DND-41 (cell line): ENCODE measurements around the gene ZFYVE1.

ENCODE experiments used
- ATAC-seq: fragments of 200-7000 bp; cut with Tn5 transposase; 3 replicates; pipeline ENCODE4 v1.9.1; 2021; ENCODE audit warnings: low read depth; ENCODE audit not compliant: insufficient read depth
- DNase-seq: peaks from one replicate; pipeline ENCODE4 v3.0.0-alpha.2; 2020
- H2AFZ ChIP-seq: 2 replicates; pipeline ENCODE4 v1.6.0; 2012; ENCODE audit warnings: low read depth, low read length
- H3K27ac ChIP-seq: 2 replicates; pipeline ENCODE4 v1.5.1; 2012; ENCODE audit warnings: low read length, inconsistent platforms
- H3K27me3 ChIP-seq: fragments of 200-600 bp; sonication (generic); 2 replicates; pipeline ENCODE4 v1.6.0; 2012; ENCODE audit warnings: low read length, mild to moderate bottlenecking, inconsistent platforms; ENCODE audit not compliant: insufficient read depth, poor library complexity
- H3K36me3 ChIP-seq: 2 replicates; pipeline ENCODE4 v1.5.1; 2012; ENCODE audit warnings: low read length, inconsistent platforms; ENCODE audit not compliant: insufficient read depth
- H3K4me1 ChIP-seq: 2 replicates; pipeline ENCODE4 v1.5.1; 2012; ENCODE audit warnings: mild to moderate bottlenecking, low read length; ENCODE audit not compliant: insufficient read depth
- H3K4me2 ChIP-seq: 2 replicates; pipeline ENCODE4 v1.6.0; 2012; ENCODE audit warnings: mild to moderate bottlenecking, moderate library complexity, low read length, inconsistent platforms; ENCODE audit not compliant: insufficient read depth
- H3K4me3 ChIP-seq, 2 experiments: fragments of 200-600 bp in 1 of 2; shearing (Covaris generic) in 1 of 2; 2 replicates each; pipeline ENCODE4 v1.5.1; 2012 to 2016; ENCODE audit warnings: inconsistent platforms in 2 of 2, low read length in 2 of 2, mild to moderate bottlenecking in 2 of 2, low read depth in 1 of 2, moderate library complexity in 1 of 2
- H3K79me2 ChIP-seq: 2 replicates; pipeline ENCODE4 v1.6.0; 2012; ENCODE audit warnings: low read length, inconsistent platforms; ENCODE audit not compliant: insufficient read depth
- H3K9ac ChIP-seq: 2 replicates; pipeline ENCODE4 v1.6.0; 2012; ENCODE audit warnings: low read depth, mild to moderate bottlenecking, inconsistent platforms, low read length, moderate library complexity
- H3K9me3 ChIP-seq: 2 replicates; pipeline ENCODE4 v1.5.1; 2012; ENCODE audit warnings: low read length, moderate library complexity, mild to moderate bottlenecking, inconsistent platforms; ENCODE audit not compliant: insufficient read depth, severe bottlenecking
- H4K20me1 ChIP-seq: 2 replicates; pipeline ENCODE4 v1.6.0; 2012; ENCODE audit warnings: low read length; ENCODE audit not compliant: insufficient read depth
- EZH2 ChIP-seq: IDR thresholded peaks from 3 replicates; pipeline ENCODE4 v1.6.1; 2012; ENCODE audit warnings: borderline replicate concordance, low read depth, mild to moderate bottlenecking, moderate library complexity, low read length, inconsistent platforms; ENCODE audit not compliant: severe bottlenecking
- TF ChIP-seq, protein P1 (sequence below): IDR thresholded peaks from 2 replicates; pipeline ENCODE4 v1.5.1; 2012; ENCODE audit warnings: borderline replicate concordance, low read length, moderate library complexity, mild to moderate bottlenecking; ENCODE audit not compliant: poor library complexity, severe bottlenecking; ENCODE audit errors: extremely low read depth

ZFYVE1 gene

DNA sequence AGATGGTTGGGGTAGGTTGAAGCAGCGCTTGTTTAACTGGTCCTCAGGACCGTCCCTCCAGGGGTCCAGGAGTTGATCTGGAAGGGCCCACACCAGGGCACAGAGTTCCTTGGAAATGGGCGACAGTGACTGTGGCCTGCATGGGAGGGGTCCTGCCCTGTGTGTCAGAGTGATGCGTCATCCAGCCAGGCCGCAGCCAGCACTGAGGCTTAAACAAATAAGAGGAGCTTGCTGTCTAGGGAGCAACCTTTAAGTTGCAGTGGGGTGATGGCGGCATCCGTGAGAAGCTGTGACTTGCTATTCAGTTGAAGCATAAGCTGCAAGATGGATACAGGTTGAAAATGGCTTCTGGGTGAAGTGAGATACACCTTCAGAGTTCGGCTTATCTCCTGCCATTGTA is 80.4 kb downstream of the ZFYVE1 start:
- no peaks in the 10 kb centered on the region for H3K79me2 ChIP-seq
- no peak overlapping the region for H3K27ac ChIP-seq
- H3K9me3 ChIP-seq = no peaks in the 10 kb centered on the region
- peaks cover 15% of the 10 kb centered on the region for H3K36me3 ChIP-seq
- no peak overlapping the region for H3K4me3 ChIP-seq
- no peaks in the 10 kb centered on the region for H3K4me1 ChIP-seq
- no peaks in the 10 kb centered on the region for H4K20me1 ChIP-seq
- H2AFZ ChIP-seq = no peak overlapping the region
- no peak for DNase-seq
- no peak for ATAC-seq
- no peak overlapping the region for H3K9ac ChIP-seq
- no peak for TF ChIP-seq EZH2
- TF ChIP-seq, protein P1, sequence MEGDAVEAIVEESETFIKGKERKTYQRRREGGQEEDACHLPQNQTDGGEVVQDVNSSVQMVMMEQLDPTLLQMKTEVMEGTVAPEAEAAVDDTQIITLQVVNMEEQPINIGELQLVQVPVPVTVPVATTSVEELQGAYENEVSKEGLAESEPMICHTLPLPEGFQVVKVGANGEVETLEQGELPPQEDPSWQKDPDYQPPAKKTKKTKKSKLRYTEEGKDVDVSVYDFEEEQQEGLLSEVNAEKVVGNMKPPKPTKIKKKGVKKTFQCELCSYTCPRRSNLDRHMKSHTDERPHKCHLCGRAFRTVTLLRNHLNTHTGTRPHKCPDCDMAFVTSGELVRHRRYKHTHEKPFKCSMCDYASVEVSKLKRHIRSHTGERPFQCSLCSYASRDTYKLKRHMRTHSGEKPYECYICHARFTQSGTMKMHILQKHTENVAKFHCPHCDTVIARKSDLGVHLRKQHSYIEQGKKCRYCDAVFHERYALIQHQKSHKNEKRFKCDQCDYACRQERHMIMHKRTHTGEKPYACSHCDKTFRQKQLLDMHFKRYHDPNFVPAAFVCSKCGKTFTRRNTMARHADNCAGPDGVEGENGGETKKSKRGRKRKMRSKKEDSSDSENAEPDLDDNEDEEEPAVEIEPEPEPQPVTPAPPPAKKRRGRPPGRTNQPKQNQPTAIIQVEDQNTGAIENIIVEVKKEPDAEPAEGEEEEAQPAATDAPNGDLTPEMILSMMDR = no peak
- no peak overlapping the region for H3K4me2 ChIP-seq
- H3K27me3 ChIP-seq = no peaks in the 10 kb centered on the region

DNA sequence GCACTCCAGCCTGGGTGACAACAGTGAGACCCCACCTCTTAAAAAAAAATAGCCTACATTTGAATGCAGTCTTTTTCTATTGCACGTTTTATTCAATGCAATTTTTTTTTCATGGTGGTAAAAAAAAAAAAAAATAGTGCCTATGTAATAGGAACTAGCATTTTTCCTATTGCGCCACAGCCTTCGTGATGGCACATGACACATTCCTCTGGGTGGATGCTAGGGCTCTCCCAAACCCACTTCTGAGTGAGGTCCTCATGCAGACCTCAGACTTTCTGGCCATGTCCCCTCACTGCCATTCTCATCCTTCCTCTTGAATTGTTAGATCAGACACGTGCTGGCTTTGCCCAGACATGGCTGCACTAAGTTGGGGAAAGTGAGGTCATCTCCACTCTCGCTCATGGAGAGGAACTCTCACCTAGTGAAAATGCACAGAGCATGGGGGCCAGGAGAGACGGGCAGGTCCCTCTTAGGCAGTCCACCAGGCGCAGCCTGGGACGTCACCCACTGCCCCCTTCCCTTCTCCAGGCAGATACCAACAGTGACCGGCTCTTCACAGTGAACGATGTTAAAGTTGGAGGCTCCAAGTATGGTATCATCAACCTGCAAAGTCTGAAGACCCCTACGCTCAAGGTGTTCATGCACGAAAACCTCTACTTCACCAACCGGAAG is 81.4 kb downstream of the ZFYVE1 start:
- no peak overlapping the region for H3K9ac ChIP-seq
- no peaks in the 10 kb centered on the region for H3K79me2 ChIP-seq
- H3K4me2 ChIP-seq = no peak overlapping the region
- H3K9me3 ChIP-seq = no peaks in the 10 kb centered on the region
- no peak for DNase-seq
- H3K36me3 ChIP-seq = peaks cover 19% of the 10 kb centered on the region
- no peaks in the 10 kb centered on the region for H4K20me1 ChIP-seq
- no peak overlapping the region for H3K27ac ChIP-seq
- ATAC-seq = no peak
- TF ChIP-seq, protein P1 = no peak
- TF ChIP-seq EZH2 = no peak
- no peak overlapping the region for H2AFZ ChIP-seq
- H3K4me3 ChIP-seq = no peak overlapping the region
- no peaks in the 10 kb centered on the region for H3K4me1 ChIP-seq
- no peaks in the 10 kb centered on the region for H3K27me3 ChIP-seq

DNA sequence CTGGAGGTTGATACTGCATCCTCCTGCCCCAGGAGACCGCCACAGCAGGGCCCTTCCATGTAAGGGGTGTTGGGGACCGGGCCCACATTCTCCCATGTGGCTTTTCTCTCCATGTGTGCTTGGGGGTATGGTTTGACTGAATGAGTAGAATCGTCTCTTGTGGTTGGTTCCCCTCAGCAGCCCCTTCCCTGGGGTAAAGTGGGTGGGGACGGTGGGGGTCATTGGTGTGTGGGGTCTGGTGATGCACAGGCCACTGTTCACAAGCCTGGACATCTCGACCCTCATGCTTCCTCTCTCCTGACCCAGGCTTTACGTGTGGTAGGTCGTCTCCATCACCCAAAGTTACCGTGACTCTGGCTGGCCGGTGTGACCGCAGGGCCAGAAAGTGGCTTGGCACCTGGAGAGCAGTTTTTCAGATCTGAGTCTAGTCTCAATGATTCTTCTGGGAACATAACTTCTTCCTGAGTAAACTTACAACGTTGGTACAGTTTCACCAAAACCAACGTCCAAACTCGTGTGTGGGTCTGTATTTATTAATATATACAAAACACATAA is 83.0 kb downstream of the ZFYVE1 start:
- H3K9ac ChIP-seq = no peak overlapping the region
- TF ChIP-seq, protein P1 = no peak
- no peak for TF ChIP-seq EZH2
- no peaks in the 10 kb centered on the region for H3K9me3 ChIP-seq
- no peaks in the 10 kb centered on the region for H4K20me1 ChIP-seq
- ATAC-seq = no peak
- no peaks in the 10 kb centered on the region for H3K27me3 ChIP-seq
- peaks cover 26% of the 10 kb centered on the region for H3K36me3 ChIP-seq
- H3K4me1 ChIP-seq = no peaks in the 10 kb centered on the region
- no peak overlapping the region for H2AFZ ChIP-seq
- H3K4me3 ChIP-seq = no peak overlapping the region
- DNase-seq = no peak
- H3K4me2 ChIP-seq = no peak overlapping the region
- H3K79me2 ChIP-seq = no peaks in the 10 kb centered on the region
- H3K27ac ChIP-seq = no peak overlapping the region

DNA sequence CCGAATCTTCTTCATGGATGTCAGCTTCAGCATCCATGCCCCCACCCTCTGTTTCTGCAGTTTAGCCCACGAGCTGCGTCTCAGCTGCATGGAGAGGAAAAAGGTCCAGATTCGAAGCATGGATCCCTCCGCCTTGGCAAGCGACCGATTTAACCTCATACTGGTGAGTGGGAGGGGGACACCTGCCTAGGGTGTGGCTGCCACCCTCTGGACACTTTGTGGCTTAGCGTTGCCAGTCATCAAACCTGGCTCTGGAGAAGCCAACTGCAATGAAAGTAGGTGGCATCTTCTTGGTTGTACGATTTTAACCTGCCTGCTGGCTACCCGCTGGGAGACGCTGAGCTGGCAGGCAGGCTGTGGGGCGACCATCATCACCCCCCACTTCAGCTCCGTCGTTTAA is 84.0 kb downstream of the ZFYVE1 start:
- Histone ChIP-seq H3K27me3 (no peaks in the 10 kb centered on the region), H3K4me1 (no peaks in the 10 kb centered on the region), H2AFZ (no peak overlapping the region), H3K27ac (no peak overlapping the region), H3K9me3 (no peaks in the 10 kb centered on the region), H3K36me3 (peaks cover 26% of the 10 kb centered on the region), H3K4me2 (no peak overlapping the region), H4K20me1 (no peaks in the 10 kb centered on the region), H3K79me2 (no peaks in the 10 kb centered on the region), H3K4me3 (no peak overlapping the region), H3K9ac (no peak overlapping the region)
- TF ChIP-seq EZH2 = no peak
- TF ChIP-seq, protein P1 = no peak
- ATAC-seq (no peak), DNase-seq (no peak)
